ACC112 (cell line): ENCODE data around the gene ZNF831.

Experiments used
- H2AFZ ChIP-seq: fragments of 200-600 bp; sonication (generic); one replicate; pipeline ENCODE4 v1.6.0; 2017; ENCODE audit warnings: antibody characterized with exemption, low read length; ENCODE audit not compliant: unreplicated experiment
- H3K27ac ChIP-seq: fragments of 200-600 bp; sonication (generic); 2 replicates; pipeline ENCODE4 v1.5.1; 2014; ENCODE audit warnings: low read depth, mild to moderate bottlenecking, antibody characterized with exemption, low read length, moderate library complexity
- H3K27me3 ChIP-seq: fragments of 200-600 bp; sonication (generic); 2 replicates; pipeline ENCODE4 v1.6.1; 2014; ENCODE audit warnings: mild to moderate bottlenecking, antibody characterized with exemption, low read length, moderate library complexity, mixed read lengths; ENCODE audit not compliant: insufficient read depth
- H3K36me3 ChIP-seq: fragments of 200-600 bp; sonication (generic); 2 replicates; pipeline ENCODE4 v1.6.1; 2016; ENCODE audit warnings: mild to moderate bottlenecking, antibody characterized with exemption, low read length, moderate library complexity, mixed read lengths; ENCODE audit not compliant: insufficient read depth
- H3K4me1 ChIP-seq: fragments of 200-600 bp; sonication (generic); one replicate; pipeline ENCODE4 v1.6.1; 2016; ENCODE audit warnings: low read length, mixed read lengths; ENCODE audit not compliant: insufficient read depth, unreplicated experiment, control insufficient read depth
- H3K4me3 ChIP-seq: fragments of 200-600 bp; sonication (generic); 2 replicates; pipeline ENCODE4 v1.5.1; 2014; ENCODE audit warnings: mild to moderate bottlenecking, low read depth, low read length
- H3K79me2 ChIP-seq: fragments of 200-600 bp; sonication (generic); one replicate; pipeline ENCODE4 v1.6.0; 2016; ENCODE audit warnings: low read length; ENCODE audit not compliant: control insufficient read depth, unreplicated experiment, insufficient read depth

Gene ZNF831

GRCh38 chr20:59149678-59150504 is 13.7 kb upstream of the ZNF831 start:
- H3K36me3 ChIP-seq, result no peaks in the 10 kb centered on the region
- H3K4me1 ChIP-seq, result no peaks in the 10 kb centered on the region
- no peak overlapping the region for H3K4me3 ChIP-seq
- H2AFZ ChIP-seq, result no peak overlapping the region
- no peak overlapping the region for H3K27ac ChIP-seq
- peaks cover 6% of the 10 kb centered on the region; the same call in 1 of the 2 replicates for H3K27me3 ChIP-seq
- H3K79me2 ChIP-seq, result no peaks in the 10 kb centered on the region

- no peak overlapping the region for H2AFZ ChIP-seq
- no peak overlapping the region for H3K27ac ChIP-seq
- no peak overlapping the region for H3K4me3 ChIP-seq
- no peaks in the 10 kb centered on the region for H3K27me3 ChIP-seq
- no peaks in the 10 kb centered on the region for H3K36me3 ChIP-seq
- H3K79me2 ChIP-seq, result no peaks in the 10 kb centered on the region
- no peaks in the 10 kb centered on the region for H3K4me1 ChIP-seq
These were observed 12.8 kb upstream of the ZNF831 start for GRCh38 chr20:59150821-59151251.

- Histone ChIP-seq H3K27me3 (no peaks in the 10 kb centered on the region), H3K36me3 (no peaks in the 10 kb centered on the region), H3K4me3 (no peak overlapping the region), H2AFZ (no peak overlapping the region), H3K4me1 (no peaks in the 10 kb centered on the region), H3K79me2 (no peaks in the 10 kb centered on the region), H3K27ac (no peak overlapping the region)
These were observed 12.2 kb upstream of the ZNF831 start for GRCh38 chr20:59151391-59151790.

- Histone ChIP-seq H3K4me3 (no peak overlapping the region), H3K27ac (no peak overlapping the region), H3K4me1 (no peaks in the 10 kb centered on the region), H2AFZ (no peak overlapping the region), H3K79me2 (no peaks in the 10 kb centered on the region), H3K27me3 (no peaks in the 10 kb centered on the region), H3K36me3 (no peaks in the 10 kb centered on the region)
These were observed 11.8 kb upstream of the ZNF831 start for GRCh38 chr20:59151820-59152219.

GRCh38 chr20:59152559-59153354 is 10.9 kb upstream of the ZNF831 start:
- H2AFZ ChIP-seq, result no peak overlapping the region
- no peak overlapping the region for H3K27ac ChIP-seq
- no peak overlapping the region for H3K4me3 ChIP-seq
- H3K36me3 ChIP-seq, result no peaks in the 10 kb centered on the region
- H3K79me2 ChIP-seq, result no peaks in the 10 kb centered on the region
- H3K27me3 ChIP-seq, result no peaks in the 10 kb centered on the region
- no peaks in the 10 kb centered on the region for H3K4me1 ChIP-seq

- Histone ChIP-seq H3K27ac (no peak overlapping the region), H3K4me3 (no peak overlapping the region), H2AFZ (no peak overlapping the region), H3K27me3 (0 out of 2 replicates have a peak, but pooled peaks cover 2% of the 10 kb centered on the region), H3K4me1 (no peaks in the 10 kb centered on the region), H3K79me2 (no peaks in the 10 kb centered on the region), H3K36me3 (no peaks in the 10 kb centered on the region)
These were observed 10.3 kb upstream of the ZNF831 start for GRCh38 chr20:59153355-59153681.

- H3K4me1 ChIP-seq, result no peaks in the 10 kb centered on the region
- no peak overlapping the region for H2AFZ ChIP-seq
- no peak overlapping the region for H3K4me3 ChIP-seq
- H3K27me3 ChIP-seq, result 0 out of 2 replicates have a peak, but pooled peaks cover 4% of the 10 kb centered on the region
- no peaks in the 10 kb centered on the region for H3K36me3 ChIP-seq
- no peaks in the 10 kb centered on the region for H3K79me2 ChIP-seq
- no peak overlapping the region for H3K27ac ChIP-seq
These were observed 9.8 kb upstream of the ZNF831 start for GRCh38 chr20:59153832-59154231.

GRCh38 chr20:59154317-59155013 is 9.2 kb upstream of the ZNF831 start:
- Histone ChIP-seq H3K4me3 (no peak overlapping the region), H3K27me3 (0 out of 2 replicates have a peak, but pooled peaks cover 4% of the 10 kb centered on the region), H3K27ac (no peak overlapping the region), H2AFZ (no peak overlapping the region), H3K4me1 (no peaks in the 10 kb centered on the region), H3K79me2 (no peaks in the 10 kb centered on the region), H3K36me3 (no peaks in the 10 kb centered on the region)

- Histone ChIP-seq H3K79me2 (no peaks in the 10 kb centered on the region), H3K27ac (no peak overlapping the region), H3K36me3 (no peaks in the 10 kb centered on the region), H2AFZ (no peak overlapping the region), H3K27me3 (peaks cover 8% of the 10 kb centered on the region; the same call in 1 of the 2 replicates), H3K4me3 (no peak overlapping the region), H3K4me1 (no peaks in the 10 kb centered on the region)
These were observed 6.6 kb upstream of the ZNF831 start for GRCh38 chr20:59157064-59157463.

GRCh38 chr20:59157531-59157930 is 6.1 kb upstream of the ZNF831 start:
- Histone ChIP-seq H3K27me3 (peaks cover 8% of the 10 kb centered on the region; the same call in 1 of the 2 replicates), H3K27ac (no peak overlapping the region)

More at GRCh38 chr20:59157531-59157930, 6.1 kb upstream of the ZNF831 start:
- H3K4me3 ChIP-seq, result no peak overlapping the region
- no peak overlapping the region for H2AFZ ChIP-seq
- H3K36me3 ChIP-seq, result no peaks in the 10 kb centered on the region
- H3K4me1 ChIP-seq, result no peaks in the 10 kb centered on the region
- no peaks in the 10 kb centered on the region for H3K79me2 ChIP-seq
